Stimulated activated CD4-positive, alpha-beta T cell treated with anti-CD3 and anti-CD28 coated beads, Interleukin-4, amount 100 ng/mL, for 4 hours (primary cell): ENCODE measurements around the gene AP3S2.
"Not testable (repeated sequence)": the region's sequence is repeated elsewhere in the genome, so short reads cannot be mapped to it uniquely, and the experiment has no call there.

Source experiments
- DNase-seq, 2 experiments: peaks; one replicate each; pipeline ENCODE4 v3.0.0-alpha.2; 2020

Gene AP3S2

DNA sequence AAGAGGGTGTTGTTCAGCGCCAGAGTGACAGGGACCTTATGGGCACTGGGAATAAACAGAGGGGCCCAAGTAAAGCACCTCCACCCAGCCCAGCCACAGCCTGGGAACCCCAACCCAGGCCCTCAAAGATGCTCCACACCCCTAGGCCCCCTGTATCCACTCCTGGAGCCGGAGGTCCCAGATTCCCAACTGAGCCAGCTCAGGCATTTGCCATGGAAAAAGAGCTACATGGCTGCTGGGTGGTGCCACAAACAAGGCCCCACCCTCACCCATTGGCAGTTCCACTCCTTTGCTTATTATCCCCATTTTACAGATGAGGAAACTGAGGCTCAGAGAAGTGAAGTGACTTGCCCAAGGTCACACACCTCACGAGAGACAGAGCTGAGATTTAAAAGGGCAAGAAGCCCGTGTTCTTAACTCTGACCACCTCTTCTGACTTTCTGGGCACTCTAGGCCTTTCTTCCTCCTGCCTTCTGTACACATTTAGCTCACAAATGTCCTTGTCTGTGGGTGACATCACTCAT is 96.1 kb downstream of the AP3S2 start:
- no peak for DNase-seq

DNA sequence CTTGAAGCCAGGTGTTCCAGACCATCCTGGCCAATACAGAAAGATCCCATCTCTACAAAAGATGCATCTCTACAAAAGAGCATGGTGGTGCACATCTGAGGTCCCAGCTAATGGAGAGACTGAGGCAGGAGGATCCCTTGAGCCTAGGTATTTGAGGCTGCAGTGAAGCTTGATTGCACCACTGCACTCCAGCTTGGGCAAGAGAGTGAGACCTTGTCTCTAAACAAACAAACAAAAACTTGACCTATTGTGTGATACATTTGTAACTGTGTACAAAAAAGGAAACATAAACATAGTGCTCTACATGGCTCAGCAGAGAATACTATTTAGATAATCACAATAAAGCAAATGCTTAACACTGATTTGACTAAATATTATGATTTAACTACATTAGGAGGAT is 97.8 kb downstream of the AP3S2 start:
- DNase-seq, result no peak

DNA sequence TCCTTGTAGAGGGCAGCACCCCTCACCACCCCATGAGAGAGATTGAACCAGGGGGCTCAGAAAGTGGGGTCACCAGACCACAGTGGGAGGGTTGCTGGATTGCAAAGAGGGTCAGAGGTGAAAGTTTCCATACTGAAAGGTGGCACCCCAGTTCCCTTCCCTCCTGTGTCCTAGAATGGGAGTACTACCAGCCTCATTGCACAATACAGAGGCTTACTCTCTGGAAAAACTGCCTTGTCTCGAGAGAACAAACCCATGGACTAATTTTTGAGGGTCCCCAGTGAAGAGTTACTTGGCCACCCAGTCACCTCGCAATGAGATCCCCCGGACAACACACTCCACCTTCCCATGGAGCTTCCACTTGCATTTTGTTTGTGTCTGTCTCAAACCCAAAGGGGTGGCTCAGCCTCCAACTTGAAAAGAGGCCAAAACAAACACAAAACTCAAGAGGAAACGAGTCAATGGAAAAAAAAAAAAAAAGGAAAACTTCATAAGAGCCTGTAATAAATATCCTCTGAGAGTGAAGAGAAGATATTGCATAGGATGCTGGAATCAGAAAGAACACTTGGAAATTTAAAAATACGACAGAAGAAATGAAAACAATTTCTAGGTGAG is 99.1 kb downstream of the AP3S2 start:
- no peak for DNase-seq

DNA sequence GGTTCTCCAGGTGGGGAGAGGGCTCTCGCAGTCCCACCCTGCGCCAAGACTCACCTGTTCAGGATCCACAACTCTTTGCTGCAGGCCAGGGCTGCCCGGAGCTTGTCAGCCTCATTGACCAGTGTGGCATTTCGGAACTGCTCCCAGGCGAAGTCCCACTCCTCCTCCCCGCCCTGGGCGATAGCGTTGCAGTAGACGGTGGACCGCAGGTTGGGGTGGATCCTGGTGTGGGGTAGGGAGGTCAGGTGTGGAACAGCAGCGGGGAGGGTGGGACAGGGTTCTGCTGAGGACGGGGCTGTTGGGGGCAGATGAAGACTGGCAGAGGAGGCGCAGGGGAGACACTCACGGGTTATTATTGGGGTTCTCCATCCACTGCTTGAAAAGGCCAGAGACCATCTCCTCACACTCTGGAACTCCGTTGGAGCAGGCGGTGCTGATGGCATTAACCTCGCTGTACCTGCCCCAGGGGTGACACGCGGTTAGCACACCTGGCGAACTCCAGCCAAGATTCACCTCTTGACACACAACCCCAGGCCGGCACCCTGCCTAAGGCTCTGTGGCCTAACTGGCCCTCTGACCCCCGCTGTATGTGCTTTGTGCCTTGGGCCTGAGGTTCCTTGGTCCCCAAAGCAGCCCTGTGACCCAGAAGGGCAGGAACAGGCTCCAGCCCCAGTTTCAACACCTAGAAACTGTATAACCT is 101.5 kb downstream of the AP3S2 start:
- DNase-seq, result no peak

DNA sequence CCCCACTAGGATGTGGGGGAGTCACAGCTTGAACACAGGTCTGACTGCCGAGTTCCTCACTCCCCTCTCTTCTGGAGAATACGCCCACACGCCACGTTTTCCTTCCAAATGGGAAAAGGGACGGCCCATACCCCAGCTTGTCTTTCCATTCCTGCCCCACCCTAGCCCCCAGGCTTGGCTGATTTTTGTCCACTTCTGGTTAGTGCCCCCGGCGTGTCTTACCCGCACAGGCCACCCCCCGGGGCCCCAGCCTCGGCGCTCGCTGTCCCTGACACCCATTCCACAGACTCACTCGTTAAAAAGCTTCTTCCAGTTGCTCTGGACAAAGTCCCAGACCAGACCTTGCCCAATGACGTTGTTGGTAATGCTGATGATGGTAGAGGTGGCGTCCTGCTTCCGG is 103.1 kb downstream of the AP3S2 start:
- DNase-seq, result no peak

DNA sequence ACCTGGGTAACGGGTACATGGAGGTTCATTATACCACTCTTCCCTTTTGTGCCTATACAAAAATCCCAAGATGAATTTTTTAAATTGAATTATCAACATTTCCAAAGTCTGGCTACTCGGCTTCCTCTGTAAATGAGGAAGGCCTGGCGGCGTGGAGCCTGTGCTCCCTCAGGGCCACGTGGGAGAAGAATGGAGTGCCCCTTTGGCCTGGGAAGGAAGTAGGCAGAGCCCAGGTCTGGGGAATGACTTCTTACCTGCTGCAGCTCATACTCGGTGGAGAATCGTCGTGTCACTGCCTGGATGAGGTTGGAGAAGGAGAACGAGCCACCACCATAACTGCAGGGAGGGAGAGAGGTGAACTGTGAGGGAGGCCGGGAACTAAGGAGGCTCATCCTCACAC is 103.6 kb downstream of the AP3S2 start:
- DNase-seq, result no peak

DNA sequence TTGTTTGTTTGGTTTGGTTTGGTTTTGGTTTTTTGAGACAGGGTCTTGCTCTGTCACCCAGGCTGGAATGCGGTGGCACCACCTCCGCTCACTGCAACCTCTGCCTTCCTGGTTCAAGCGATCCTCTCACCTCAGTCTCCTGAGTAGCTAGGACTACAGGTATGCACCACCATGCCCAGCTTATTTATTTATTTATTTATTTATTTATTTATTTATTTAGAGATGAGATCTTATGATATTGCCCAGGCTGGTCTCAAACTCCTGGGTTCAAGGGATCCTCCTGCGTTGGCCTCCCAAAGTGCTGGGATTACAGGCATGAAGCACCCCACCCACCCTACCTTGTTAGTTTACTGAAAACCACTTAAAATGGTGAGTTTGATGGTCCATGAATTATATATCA is 105.2 kb downstream of the AP3S2 start:
- DNase-seq, result not testable (repeated sequence)

DNA sequence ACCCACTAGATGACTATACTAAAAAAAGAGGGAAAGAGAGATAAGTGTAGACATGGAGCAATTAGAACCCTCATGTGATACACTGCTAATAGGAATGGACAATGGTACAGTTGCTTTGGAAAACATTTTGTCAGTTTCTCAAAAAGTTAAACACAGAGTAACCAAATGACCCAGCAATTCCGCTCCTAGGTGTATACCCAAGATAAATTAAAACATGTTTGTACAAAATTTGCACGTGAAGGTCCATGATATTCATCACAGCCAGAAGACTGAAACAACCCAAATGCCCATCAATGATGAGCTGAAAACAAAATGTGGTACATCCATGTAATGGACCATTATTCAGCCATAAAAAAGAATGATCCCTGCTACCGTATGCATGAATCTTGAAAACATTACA is 105.8 kb downstream of the AP3S2 start:
- DNase-seq, result no peak

DNA sequence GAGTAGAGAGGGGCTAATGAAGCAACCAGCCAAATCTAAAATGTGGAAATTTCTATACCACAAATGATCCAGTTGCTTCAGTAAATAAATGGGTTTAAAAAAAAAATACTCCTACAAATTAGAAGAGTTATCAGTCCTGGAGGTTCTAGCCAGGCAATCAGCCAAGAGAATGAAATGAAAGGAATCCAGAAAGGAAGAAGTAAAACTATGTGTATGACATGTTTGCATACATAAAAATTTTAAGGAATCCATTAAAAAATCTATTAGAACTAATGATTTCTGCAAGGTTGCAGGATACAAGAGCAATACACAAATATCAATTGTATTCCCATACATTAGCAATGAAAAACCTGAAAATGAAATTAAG is 108.0 kb downstream of the AP3S2 start:
- DNase-seq, result no peak

DNA sequence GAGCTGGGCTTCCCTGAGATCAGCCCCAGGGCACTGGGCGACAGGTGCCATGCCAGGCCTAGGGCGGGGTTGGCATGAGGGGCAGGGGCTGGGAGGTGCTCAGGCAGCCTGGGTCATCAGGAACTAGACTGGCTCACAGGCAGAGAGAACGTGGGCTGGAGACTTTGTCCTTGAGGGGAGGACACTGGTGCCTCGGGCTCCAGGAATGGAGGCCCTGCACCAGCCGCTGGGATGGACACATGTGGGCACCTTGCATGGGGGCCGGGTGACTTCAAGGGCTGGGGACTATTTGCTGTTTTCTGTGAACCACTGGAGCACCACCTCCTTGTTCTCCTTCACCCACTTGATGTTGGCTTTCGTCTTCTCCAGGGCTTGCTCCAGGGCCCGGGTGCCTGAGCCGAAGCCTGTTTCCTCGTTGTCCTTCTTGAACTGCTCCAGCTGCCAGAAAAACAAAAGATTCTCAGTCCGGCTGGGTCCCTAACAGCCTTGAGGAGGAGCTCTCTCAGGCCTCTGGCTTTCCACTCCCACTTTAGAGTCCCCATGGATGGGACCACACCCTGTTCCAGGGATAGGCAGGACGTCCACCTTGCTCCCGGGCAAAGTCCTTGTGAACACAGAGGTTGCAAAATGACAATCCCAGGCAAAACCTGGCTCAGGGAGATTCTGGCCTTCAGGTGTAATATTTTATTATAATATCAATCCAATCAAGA is 108.6 kb downstream of the AP3S2 start:
- no peak for DNase-seq

DNA sequence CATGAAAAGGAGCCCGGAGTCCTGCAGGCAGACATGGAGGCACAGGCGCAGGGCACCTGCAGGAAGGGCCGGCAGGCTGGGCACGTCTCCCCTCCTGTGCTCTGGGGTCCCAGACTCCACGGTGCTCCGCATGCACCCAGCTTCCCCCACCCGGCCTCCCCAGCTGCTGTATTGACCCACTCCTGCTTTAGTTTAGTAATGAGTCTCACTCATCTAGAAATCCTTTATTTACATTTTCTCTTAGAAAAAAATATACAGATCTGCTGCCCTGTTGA is 109.2 kb downstream of the AP3S2 start:
- no peak for DNase-seq

DNA sequence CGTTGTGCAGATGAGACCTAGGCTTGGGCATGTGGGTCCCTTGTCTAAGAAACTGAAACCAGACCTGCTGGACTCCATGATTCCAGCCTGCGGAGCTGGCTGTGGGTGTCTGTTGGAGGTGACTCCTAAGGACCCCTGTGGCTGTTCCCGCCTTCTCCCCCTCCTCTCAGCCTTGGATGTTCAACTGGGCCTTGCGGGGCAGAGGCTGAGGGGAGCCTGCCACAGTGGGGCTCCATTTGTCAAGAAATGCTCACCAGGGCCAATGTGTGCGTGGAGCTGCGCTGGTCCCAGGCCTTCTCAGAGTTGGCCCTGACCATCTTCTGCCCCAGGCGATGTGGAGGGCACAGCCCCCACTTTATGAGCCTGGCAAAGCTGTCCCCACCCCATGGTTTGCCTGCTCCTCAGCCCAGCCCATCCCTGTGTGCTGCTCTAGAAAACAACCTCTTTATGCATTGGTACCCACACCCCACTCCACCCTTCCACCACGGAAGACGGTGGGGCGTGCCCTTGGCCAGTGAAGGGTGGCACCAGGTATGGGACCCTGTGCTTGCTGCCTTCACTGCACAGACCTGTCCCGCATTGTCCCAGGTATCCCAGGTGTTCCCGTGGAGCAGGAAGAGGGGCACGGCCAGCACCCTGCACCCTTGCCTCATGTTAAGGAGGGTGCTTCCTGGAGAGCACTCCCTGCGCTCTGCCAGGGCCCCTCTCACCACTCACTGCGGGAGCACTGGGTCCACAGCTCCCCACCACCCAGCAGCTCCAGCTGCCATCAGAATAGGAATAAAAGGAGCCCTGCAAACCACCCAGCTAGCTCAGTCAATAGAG is 109.7 kb downstream of the AP3S2 start:
- no peak for DNase-seq

DNA sequence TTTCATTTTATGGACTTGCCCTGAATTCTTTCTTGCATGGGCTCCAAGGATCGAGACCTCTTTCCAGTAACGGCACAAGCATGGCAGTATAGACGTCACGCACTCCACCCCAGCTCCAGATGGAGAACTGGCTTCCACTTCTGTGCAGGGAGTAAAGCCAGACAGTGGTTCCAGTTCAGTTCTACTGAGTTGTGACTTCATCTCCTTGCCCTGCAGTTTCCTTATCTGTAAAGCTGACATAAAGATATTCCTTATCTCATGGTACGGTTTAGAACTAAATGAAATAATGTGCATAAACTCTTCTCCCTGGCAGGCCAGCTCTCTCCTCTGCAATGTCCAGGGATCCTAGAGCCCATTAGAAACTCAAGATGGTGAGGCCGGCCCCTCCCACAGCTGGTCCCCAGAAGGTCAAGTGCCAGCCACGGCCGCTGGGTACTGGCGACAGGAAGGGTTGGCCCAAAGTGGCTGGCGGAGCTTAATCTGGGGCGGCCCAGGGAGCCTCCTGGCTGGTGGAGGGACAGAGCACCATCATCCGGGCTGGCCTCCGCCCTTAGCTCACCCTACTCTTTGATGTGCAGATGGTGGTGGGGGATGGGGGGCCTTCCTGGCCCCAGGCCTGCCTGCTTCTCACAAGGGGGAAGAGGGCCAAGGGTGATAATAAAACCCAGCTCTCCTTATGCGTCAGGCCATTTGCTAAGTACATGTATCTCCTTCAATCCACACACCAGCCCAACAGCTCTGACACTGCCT is 110.5 kb downstream of the AP3S2 start:
- no peak for DNase-seq

DNA sequence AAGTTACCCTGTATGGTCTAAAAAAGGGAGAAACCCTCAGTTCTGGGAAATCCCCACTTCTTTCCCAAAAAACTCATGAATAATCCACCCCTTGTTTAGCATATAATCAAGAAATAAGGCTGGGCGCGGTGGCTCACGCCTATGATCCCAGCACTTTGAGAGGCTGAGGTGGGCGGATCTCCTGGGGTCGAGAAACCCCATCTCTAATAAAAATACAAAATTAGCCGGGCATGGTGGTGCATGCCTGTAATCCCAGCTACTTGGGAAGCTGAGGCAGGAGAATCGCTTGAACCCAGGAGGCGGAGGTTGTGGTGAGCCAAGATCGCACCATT is 111.2 kb downstream of the AP3S2 start:
- DNase-seq, result not testable (repeated sequence)

DNA sequence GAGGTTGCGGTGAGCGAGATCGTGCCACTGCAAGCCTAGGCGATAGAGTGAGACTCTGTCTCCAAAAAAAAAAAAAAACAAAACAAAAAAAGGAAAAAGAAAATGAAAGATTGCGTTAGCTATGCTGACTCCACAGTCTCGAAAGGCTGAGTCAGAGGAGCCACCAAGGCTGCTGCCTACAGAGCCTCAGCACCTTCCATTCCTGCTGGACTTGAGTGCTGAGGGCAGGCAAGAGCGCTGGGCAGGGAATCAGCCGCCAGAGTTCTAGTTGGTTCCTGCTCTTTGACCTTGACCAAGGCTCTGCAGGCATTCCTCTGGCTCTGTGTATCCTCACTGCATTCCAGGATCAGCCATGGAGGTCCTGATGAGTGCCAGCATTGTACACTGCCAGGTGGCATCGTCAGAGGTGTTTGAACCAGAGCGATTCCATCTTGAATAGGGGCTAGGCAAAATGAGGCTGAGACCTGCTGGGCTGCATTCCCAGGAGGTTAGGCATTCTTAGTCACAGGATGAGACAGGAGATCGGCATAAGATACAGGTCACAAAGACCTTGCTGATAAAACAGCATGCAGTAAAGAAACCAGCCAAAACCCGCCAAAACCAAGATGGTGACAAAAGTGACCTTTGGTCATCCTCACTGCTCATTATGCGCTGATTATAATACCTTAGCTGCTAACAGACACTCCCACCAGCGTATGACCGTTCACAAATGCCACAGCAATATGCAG is 111.7 kb downstream of the AP3S2 start:
- DNase-seq, result no peak

DNA sequence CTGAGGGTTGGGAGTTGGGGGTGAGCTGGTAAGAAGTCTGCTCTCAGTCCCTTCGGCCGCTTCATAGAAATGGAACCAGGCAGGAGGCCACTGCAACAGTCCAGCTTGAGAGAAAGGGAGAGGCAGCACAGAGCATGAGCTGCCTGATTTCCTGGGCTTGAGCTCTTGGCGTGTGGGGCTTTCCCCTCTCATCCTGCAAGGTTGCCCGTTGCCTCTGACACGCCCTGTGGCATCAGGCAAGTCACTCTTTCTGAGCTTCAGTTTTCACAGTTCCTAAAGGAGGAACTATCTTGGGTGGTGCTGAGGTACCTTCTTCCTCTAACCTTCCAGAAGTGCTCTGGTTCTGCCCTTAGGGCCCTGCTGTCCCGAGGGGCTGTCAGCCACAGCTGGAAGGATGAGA is 112.7 kb downstream of the AP3S2 start:
- DNase-seq, result no peak

DNA sequence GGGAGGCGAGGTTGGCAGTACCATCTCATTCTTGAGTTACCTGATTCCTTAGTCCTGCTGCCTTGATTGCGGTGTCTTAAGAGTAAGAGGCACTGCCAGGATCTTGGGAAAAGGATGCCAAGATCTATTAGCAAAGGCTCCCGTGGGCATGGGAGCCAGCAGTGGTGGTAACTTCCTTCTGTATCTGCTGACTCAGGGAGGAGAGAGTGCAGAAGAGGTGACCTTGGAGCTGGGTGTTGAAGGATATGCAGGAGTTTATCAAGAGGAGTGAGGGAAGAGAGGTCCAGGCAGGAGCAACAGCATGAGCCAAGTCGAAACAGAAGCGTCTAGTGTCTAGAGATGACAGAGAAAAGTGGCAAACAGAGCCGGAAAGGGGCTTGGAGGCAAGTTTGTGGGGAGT is 113.2 kb downstream of the AP3S2 start:
- DNase-seq, result no peak
